ENCODE results near the gene EGFLAM. TPM values are rescaled to one million over a fixed set of nuclear protein-coding genes. Genes with fewer than 3 reads are reported as not detected.
A peak's percentile ranks its signal among the peaks of the same experiment; 100 is the strongest.

The EGFLAM gene
- total and polyA plus RNA-seq, 2 experiments from 2014 or later: 0.06 to 0.27 TPM

GRCh38 chr5:38431242-38431853 is 173.0 kb downstream of the EGFLAM start:
- no peaks in the 10 kb centered on the region for H3K4me1 ChIP-seq (ENCODE audit: low read depth)
- H3K36me3 ChIP-seq: no peaks in the 10 kb centered on the region
- H3K9me3 ChIP-seq (ENCODE audit: low read depth): no peaks in the 10 kb centered on the region
- H3K27ac ChIP-seq: no peak overlapping the region
- TF ChIP-seq CTCF (IDR thresholded peaks at IDR 0.05; ENCODE audit: low read depth, low read length): no peak
- no peak for DNase-seq (ENCODE audit: low read depth in 1 of 2, low spot score in 1 of 2)
- peaks cover 4% of the 10 kb centered on the region for H3K27me3 ChIP-seq
- H3K4me3 ChIP-seq: no peak overlapping the region

- Histone ChIP-seq H3K9me3 (ENCODE audit: low read depth) (no peaks in the 10 kb centered on the region), H3K27me3 (peaks cover 4% of the 10 kb centered on the region), H3K27ac (no peak overlapping the region), H3K36me3 (no peaks in the 10 kb centered on the region), H3K4me1 (ENCODE audit: low read depth) (no peaks in the 10 kb centered on the region), H3K4me3 (no peak overlapping the region)
- peak; percentile 24 for TF ChIP-seq CTCF (IDR thresholded peaks at IDR 0.05; ENCODE audit: low read depth, low read length)
- DNase-seq (ENCODE audit: low read depth in 1 of 2, low spot score in 1 of 2): peak; percentile 23 to 95
Measured at GRCh38 chr5:38433160-38433861, 175.0 kb downstream of the EGFLAM start.

- Histone ChIP-seq H3K4me3 (no peak overlapping the region), H3K36me3 (no peaks in the 10 kb centered on the region), H3K27ac (no peak overlapping the region), H3K27me3 (peaks cover 4% of the 10 kb centered on the region), H3K4me1 (ENCODE audit: low read depth) (no peaks in the 10 kb centered on the region), H3K9me3 (ENCODE audit: low read depth) (no peaks in the 10 kb centered on the region)
- peak in 1 of 2 donors; percentile 34 for DNase-seq (ENCODE audit: low read depth in 1 of 2, low spot score in 1 of 2)
- no peak for TF ChIP-seq CTCF (IDR thresholded peaks at IDR 0.05; ENCODE audit: low read depth, low read length)
Measured at GRCh38 chr5:38434966-38435705, 176.8 kb downstream of the EGFLAM start.

- no peaks in the 10 kb centered on the region for H3K4me1 ChIP-seq (ENCODE audit: low read depth)
- no peak for DNase-seq (ENCODE audit: low read depth in 1 of 2, low spot score in 1 of 2)
- no peak for TF ChIP-seq CTCF (IDR thresholded peaks at IDR 0.05; ENCODE audit: low read depth, low read length)
- peaks cover 4% of the 10 kb centered on the region for H3K27me3 ChIP-seq
- no peaks in the 10 kb centered on the region for H3K9me3 ChIP-seq (ENCODE audit: low read depth)
- no peak overlapping the region for H3K27ac ChIP-seq
- H3K36me3 ChIP-seq: no peaks in the 10 kb centered on the region
- no peak overlapping the region for H3K4me3 ChIP-seq
Measured at GRCh38 chr5:38438757-38439156, 180.4 kb downstream of the EGFLAM start.

- no peaks in the 10 kb centered on the region for H3K4me1 ChIP-seq (ENCODE audit: low read depth)
- no peaks in the 10 kb centered on the region for H3K27me3 ChIP-seq
- no peaks in the 10 kb centered on the region for H3K36me3 ChIP-seq
- H3K4me3 ChIP-seq: no peak overlapping the region
- H3K27ac ChIP-seq: no peak overlapping the region
- peak; percentile 94 to 95 for DNase-seq (ENCODE audit: low read depth in 1 of 2, low spot score in 1 of 2)
- no peaks in the 10 kb centered on the region for H3K9me3 ChIP-seq (ENCODE audit: low read depth)
- peak; percentile 96 for TF ChIP-seq CTCF (IDR thresholded peaks at IDR 0.05; ENCODE audit: low read depth, low read length)
Measured at GRCh38 chr5:38441453-38442246, 183.3 kb downstream of the EGFLAM start.
